WTC11 (cell line): ENCODE measurements around the gene C1orf185.

Experiments used
- ATF2 ChIP-seq: sonication (generic); formaldehyde crosslinking; IDR thresholded peaks from 2 replicates; pipeline ENCODE4 v1.8.1; 2022; ENCODE audit warnings: low read depth, missing genetic modification reagents, borderline replicate concordance
- ATF3 ChIP-seq: sonication (generic); formaldehyde crosslinking; conservative IDR thresholded peaks from 2 replicates; pipeline ENCODE4 v1.8.1; 2022; ENCODE audit warnings: mild to moderate bottlenecking, missing genetic modification reagents
- CTCF ChIP-seq: fragments of 200-600 bp; IDR thresholded peaks from 2 replicates; pipeline ENCODE4 v1.8.0; 2022; ENCODE audit warnings: antibody characterized with exemption
- E2F5 ChIP-seq: sonication (generic); formaldehyde crosslinking; IDR thresholded peaks from 2 replicates; pipeline ENCODE4 v1.8.1; 2022; ENCODE audit warnings: mild to moderate bottlenecking, moderate library complexity, missing genetic modification reagents
- ELF4 ChIP-seq: sonication (generic); formaldehyde crosslinking; IDR thresholded peaks from 2 replicates; pipeline ENCODE4 v1.8.1; 2022; ENCODE audit warnings: low read depth, mild to moderate bottlenecking, moderate library complexity, missing genetic modification reagents
- MYBL2 ChIP-seq: sonication (generic); formaldehyde crosslinking; IDR thresholded peaks from 2 replicates; pipeline ENCODE4 v1.8.1; 2023; ENCODE audit warnings: mild to moderate bottlenecking, moderate library complexity, missing genetic modification reagents
- NFATC4 ChIP-seq: fragments of 250-450 bp; sonication (Bioruptor Pico); IDR thresholded peaks from 2 replicates; pipeline ENCODE4 v1.9.0; 2021; ENCODE audit warnings: mild to moderate bottlenecking
- TP53 ChIP-seq: sonication (generic); formaldehyde crosslinking; IDR thresholded peaks from 2 replicates; pipeline ENCODE4 v1.8.1; 2023; ENCODE audit warnings: mild to moderate bottlenecking, missing genetic modification reagents
- USF2 ChIP-seq: sonication (generic); formaldehyde crosslinking; IDR thresholded peaks from 2 replicates; pipeline ENCODE4 v1.8.1; 2023; ENCODE audit warnings: mild to moderate bottlenecking, missing genetic modification reagents, moderate library complexity
- ZNF396 ChIP-seq: fragments of 250-450 bp; sonication (Bioruptor Pico); IDR thresholded peaks from 2 replicates; pipeline ENCODE4 v1.8.0; 2021; ENCODE audit warnings: mild to moderate bottlenecking, moderate library complexity, borderline replicate concordance
- ZNF416 ChIP-seq: fragments of 250-450 bp; sonication (Bioruptor Pico); IDR thresholded peaks from 2 replicates; pipeline ENCODE4 v1.9.0; 2021; ENCODE audit warnings: mild to moderate bottlenecking, inconsistent platforms
- ZNF423 ChIP-seq: fragments of 250-450 bp; sonication (Bioruptor Pico); IDR thresholded peaks from 2 replicates; pipeline ENCODE4 v2.1.2; 2022; ENCODE audit warnings: mild to moderate bottlenecking, moderate library complexity
- ZNF512 ChIP-seq: sonication (generic); formaldehyde crosslinking; IDR thresholded peaks from 2 replicates; pipeline ENCODE4 v1.8.1; 2022; ENCODE audit warnings: missing genetic modification reagents, borderline replicate concordance

- TF ChIP-seq ATF3 (CRISPR knock-in tag) (no peak), CTCF (no peak), ATF2 (CRISPR knock-in tag) (no peak), ELF4 (no peak), NFATC4 (CRISPR knock-in tag) (no peak), USF2 (CRISPR knock-in tag) (no peak), ZNF423 (no peak), MYBL2 (CRISPR knock-in tag) (no peak), TP53 (CRISPR knock-in tag) (no peak), ZNF416 (CRISPR knock-in tag) (no peak), ZNF512 (CRISPR knock-in tag) (no peak), ZNF396 (CRISPR knock-in tag) (no peak), E2F5 (CRISPR knock-in tag) (no peak)
Measured at GRCh38 chr1:51156752-51157151, 54.7 kb downstream of the C1orf185 start.
